Calu3 (cell line): ENCODE measurements around the gene CRTC2. TPM values are rescaled to one million over a fixed set of nuclear protein-coding genes. Genes with fewer than 3 reads are reported as not detected.

Experiments
- BruUV-seq: library from RNA; stranded (reverse); fragments of 400-500 nt; replicated peaks from 2 replicates; lab custom pipeline; 2021; lab: Mats Ljungman, UMichigan
- CTCF ChIA-PET: fragments of 300-600 bp; sonication (Branson Sonifier 250); formaldehyde crosslinking; loops from one replicate; lab custom pipeline; 2022; ENCODE audit warnings: antibody characterized with exemption; lab: Charles Lee
- DNase-seq: peaks from one replicate; pipeline ENCODE4 v3.0.0; 2022
- H3K27ac Mint-ChIP-seq: one replicate; pipeline ENCODE4 v1.8.0; 2022; ENCODE audit warnings: mixed read lengths; ENCODE audit not compliant: unreplicated experiment
- H3K27me3 Mint-ChIP-seq: one replicate; pipeline ENCODE4 v1.8.0; 2022; ENCODE audit warnings: mixed read lengths; ENCODE audit not compliant: unreplicated experiment
- H3K36me3 Mint-ChIP-seq: one replicate; pipeline ENCODE4 v1.8.0; 2022; ENCODE audit warnings: mild to moderate bottlenecking, moderate library complexity, mixed read lengths; ENCODE audit not compliant: insufficient read depth, unreplicated experiment
- H3K4me1 Mint-ChIP-seq: one replicate; pipeline ENCODE4 v1.8.0; 2022; ENCODE audit warnings: mild to moderate bottlenecking, low read depth, mixed read lengths; ENCODE audit not compliant: unreplicated experiment
- H3K4me3 Mint-ChIP-seq: one replicate; pipeline ENCODE4 v1.8.0; 2022; ENCODE audit warnings: mild to moderate bottlenecking, low read depth, moderate library complexity, mixed read lengths; ENCODE audit not compliant: unreplicated experiment
- H3K9me3 Mint-ChIP-seq: one replicate; pipeline ENCODE4 v1.8.0; 2022; ENCODE audit warnings: low read depth, mixed read lengths; ENCODE audit not compliant: unreplicated experiment
- intact Hi-C: fragments of 100-400 bp; cut with micrococcal nuclease; formaldehyde crosslinking; loops from one replicate; pipeline ENCODE4 v1.10.0; 2022; ENCODE audit not compliant: unreplicated experiment
- total RNA-seq: library from RNA; stranded (reverse); gene quantifications from 2 replicates; pipeline ENCODE4 v1.2.3, GENCODE V29; 2022
- TF ChIP-seq, protein P1 (sequence below): fragments of 200-600 bp; IDR thresholded peaks from one replicate; pipeline ENCODE4 v1.8.0; 2022; ENCODE audit warnings: antibody characterized with exemption; ENCODE audit not compliant: unreplicated experiment

The CRTC2 gene
- total RNA-seq, 1 experiment from 2014 or later = 52.1 TPM

DNA sequence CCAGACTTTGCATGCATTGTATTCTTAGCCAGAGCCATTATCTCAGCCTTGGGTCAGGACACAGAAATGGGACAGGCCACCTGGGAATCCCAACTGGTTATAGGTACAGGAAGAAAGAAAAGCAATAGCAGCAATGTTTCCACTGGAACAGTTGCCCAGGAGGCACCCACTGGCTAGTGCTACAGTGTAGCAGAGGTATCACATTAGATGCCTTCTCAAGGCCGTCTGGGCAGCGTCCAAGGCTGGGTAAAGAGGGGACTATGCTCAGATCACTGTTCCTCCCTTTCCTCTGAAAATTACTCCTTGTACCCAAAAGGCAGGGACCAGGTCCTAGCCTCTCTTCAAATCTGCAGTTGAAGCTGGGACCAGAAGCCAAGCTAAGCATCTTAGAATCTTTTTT lies 11.9 kb upstream of the CRTC2 start:
- H3K9me3 Mint-ChIP-seq = no peaks in the 10 kb centered on the region
- no TSS peak for BruUV-seq
- H3K27me3 Mint-ChIP-seq = no peaks in the 10 kb centered on the region
- H3K27ac Mint-ChIP-seq = no peak overlapping the region
- TF ChIP-seq, protein P1, sequence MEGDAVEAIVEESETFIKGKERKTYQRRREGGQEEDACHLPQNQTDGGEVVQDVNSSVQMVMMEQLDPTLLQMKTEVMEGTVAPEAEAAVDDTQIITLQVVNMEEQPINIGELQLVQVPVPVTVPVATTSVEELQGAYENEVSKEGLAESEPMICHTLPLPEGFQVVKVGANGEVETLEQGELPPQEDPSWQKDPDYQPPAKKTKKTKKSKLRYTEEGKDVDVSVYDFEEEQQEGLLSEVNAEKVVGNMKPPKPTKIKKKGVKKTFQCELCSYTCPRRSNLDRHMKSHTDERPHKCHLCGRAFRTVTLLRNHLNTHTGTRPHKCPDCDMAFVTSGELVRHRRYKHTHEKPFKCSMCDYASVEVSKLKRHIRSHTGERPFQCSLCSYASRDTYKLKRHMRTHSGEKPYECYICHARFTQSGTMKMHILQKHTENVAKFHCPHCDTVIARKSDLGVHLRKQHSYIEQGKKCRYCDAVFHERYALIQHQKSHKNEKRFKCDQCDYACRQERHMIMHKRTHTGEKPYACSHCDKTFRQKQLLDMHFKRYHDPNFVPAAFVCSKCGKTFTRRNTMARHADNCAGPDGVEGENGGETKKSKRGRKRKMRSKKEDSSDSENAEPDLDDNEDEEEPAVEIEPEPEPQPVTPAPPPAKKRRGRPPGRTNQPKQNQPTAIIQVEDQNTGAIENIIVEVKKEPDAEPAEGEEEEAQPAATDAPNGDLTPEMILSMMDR = no peak
- CTCF ChIA-PET = no interaction called here
- peaks cover 52% of the 10 kb centered on the region for H3K36me3 Mint-ChIP-seq
- peaks cover 20% of the 10 kb centered on the region for H3K4me1 Mint-ChIP-seq
- H3K4me3 Mint-ChIP-seq = no peak overlapping the region
- DNase-seq = no peak
- intact Hi-C loops = no loop called here

DNA sequence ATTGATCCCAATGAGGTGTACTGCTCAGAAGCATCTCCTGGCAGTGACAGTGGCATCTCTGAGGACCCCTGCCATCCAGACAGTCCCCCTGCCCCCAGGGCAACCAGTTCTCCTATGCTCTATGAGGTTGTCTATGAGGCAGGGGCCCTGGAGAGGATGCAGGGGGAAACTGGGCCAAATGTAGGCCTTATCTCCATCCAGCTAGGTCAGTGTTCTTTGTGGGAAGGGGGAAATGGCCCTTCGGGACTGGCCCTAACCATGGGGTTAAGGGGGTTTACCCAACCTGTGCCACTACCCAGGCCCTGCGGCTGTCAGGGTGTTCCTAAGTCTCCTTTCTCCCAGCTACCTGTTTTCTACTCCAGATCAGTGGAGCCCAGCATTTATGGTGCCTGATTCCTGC lies 10.6 kb upstream of the CRTC2 start:
- no peak for DNase-seq
- H3K4me3 Mint-ChIP-seq = no peak overlapping the region
- BruUV-seq = no TSS peak
- intact Hi-C loops = no loop called here
- H3K36me3 Mint-ChIP-seq = peaks cover 46% of the 10 kb centered on the region
- CTCF ChIA-PET = interaction anchor here (2.1 kb wide), 1 partner anchor 11 kb away, joined by 16 read pairs; the partner anchor contains the start of gene CRTC2
- H3K9me3 Mint-ChIP-seq = no peaks in the 10 kb centered on the region
- no peaks in the 10 kb centered on the region for H3K27me3 Mint-ChIP-seq
- H3K4me1 Mint-ChIP-seq = peaks cover 26% of the 10 kb centered on the region
- H3K27ac Mint-ChIP-seq = no peak overlapping the region
- TF ChIP-seq, protein P1 = no peak

DNA sequence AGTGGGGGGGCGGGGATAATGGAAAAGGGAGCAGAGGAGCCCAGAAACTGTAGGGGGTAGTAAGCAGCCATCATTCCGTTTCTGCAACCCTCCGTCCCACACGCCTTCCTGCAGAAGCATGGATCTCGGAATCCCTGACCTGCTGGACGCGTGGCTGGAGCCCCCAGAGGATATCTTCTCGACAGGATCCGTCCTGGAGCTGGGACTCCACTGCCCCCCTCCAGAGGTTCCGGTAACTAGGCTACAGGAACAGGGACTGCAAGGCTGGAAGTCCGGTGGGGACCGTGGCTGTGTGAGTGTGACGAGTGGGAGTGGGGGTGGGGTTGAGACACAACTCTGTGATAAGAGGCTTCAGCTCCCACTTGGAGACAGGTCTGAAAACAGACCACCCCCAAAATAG lies 10.0 kb upstream of the CRTC2 start:
- TF ChIP-seq, protein P1 = peak; percentile 8
- CTCF ChIA-PET = interaction anchor here (0.6 to 3.1 kb wide), 5 partner anchors 9 to 255 kb away, joined by 5 to 27 read pairs (median 16); partner anchors contain the start of genes CRTC2, DENND4B, JTB and RAB13
- no TSS peak for BruUV-seq
- peaks cover 31% of the 10 kb centered on the region for H3K4me1 Mint-ChIP-seq
- peaks cover 50% of the 10 kb centered on the region for H3K36me3 Mint-ChIP-seq
- H3K9me3 Mint-ChIP-seq = no peaks in the 10 kb centered on the region
- H3K27ac Mint-ChIP-seq = peak overlapping the region; percentile 95
- intact Hi-C loops = no loop called here
- H3K27me3 Mint-ChIP-seq = no peaks in the 10 kb centered on the region
- peak overlapping the region; percentile 90 for H3K4me3 Mint-ChIP-seq
- no peak for DNase-seq

DNA sequence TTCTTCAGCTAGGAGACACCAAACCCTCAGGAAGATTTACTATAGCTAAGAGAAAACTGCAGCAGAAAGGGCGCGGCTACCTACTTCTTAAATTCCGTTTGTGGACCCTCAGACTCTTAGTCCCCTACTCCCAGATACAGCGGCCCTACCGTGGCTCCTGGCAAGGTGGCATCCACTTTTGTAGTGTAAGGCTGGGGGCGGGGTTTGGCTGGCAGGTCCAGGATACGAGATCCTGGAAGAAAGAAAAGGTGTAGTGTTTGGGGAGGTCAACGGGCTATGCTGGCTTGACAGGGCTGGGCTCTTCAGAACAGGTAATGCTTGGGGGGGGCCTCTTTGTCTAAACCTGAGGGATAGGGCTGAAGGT lies 9.6 kb upstream of the CRTC2 start:
- Mint-ChIP-seq H3K9me3 (no peaks in the 10 kb centered on the region), H3K4me1 (peaks cover 32% of the 10 kb centered on the region), H3K36me3 (peaks cover 55% of the 10 kb centered on the region), H3K4me3 (peak overlapping the region; percentile 90), H3K27ac (peak overlapping the region; percentile 95), H3K27me3 (no peaks in the 10 kb centered on the region)
- intact Hi-C loops = no loop called here
- CTCF ChIA-PET = interaction anchor here (0.6 to 3.1 kb wide), 12 partner anchors 9 to 356 kb away, joined by 3 to 27 read pairs (median 4); partner anchors contain the start of genes CHTOP, CRTC2, DENND4B and JTB
- peak; percentile 59 for DNase-seq
- TF ChIP-seq, protein P1 = no peak
- BruUV-seq = no TSS peak
